Calu3 (cell line): ENCODE data around the gene PPIL1. TPM values are rescaled to one million over a fixed set of nuclear protein-coding genes. Genes with fewer than 3 reads are reported as not detected.

Experiments used
- BruUV-seq: library from RNA; stranded (reverse); fragments of 400-500 nt; replicated peaks from 2 replicates; lab custom pipeline; 2021; lab: Mats Ljungman, UMichigan
- CTCF ChIA-PET: fragments of 300-600 bp; sonication (Branson Sonifier 250); formaldehyde crosslinking; loops from one replicate; lab custom pipeline; 2022; ENCODE audit warnings: antibody characterized with exemption; lab: Charles Lee
- DNase-seq: peaks from one replicate; pipeline ENCODE4 v3.0.0; 2022
- H3K27ac Mint-ChIP-seq: one replicate; pipeline ENCODE4 v1.8.0; 2022; ENCODE audit warnings: mixed read lengths; ENCODE audit not compliant: unreplicated experiment
- H3K27me3 Mint-ChIP-seq: one replicate; pipeline ENCODE4 v1.8.0; 2022; ENCODE audit warnings: mixed read lengths; ENCODE audit not compliant: unreplicated experiment
- H3K36me3 Mint-ChIP-seq: one replicate; pipeline ENCODE4 v1.8.0; 2022; ENCODE audit warnings: mild to moderate bottlenecking, moderate library complexity, mixed read lengths; ENCODE audit not compliant: insufficient read depth, unreplicated experiment
- H3K4me1 Mint-ChIP-seq: one replicate; pipeline ENCODE4 v1.8.0; 2022; ENCODE audit warnings: mild to moderate bottlenecking, low read depth, mixed read lengths; ENCODE audit not compliant: unreplicated experiment
- H3K4me3 Mint-ChIP-seq: one replicate; pipeline ENCODE4 v1.8.0; 2022; ENCODE audit warnings: mild to moderate bottlenecking, low read depth, moderate library complexity, mixed read lengths; ENCODE audit not compliant: unreplicated experiment
- H3K9me3 Mint-ChIP-seq: one replicate; pipeline ENCODE4 v1.8.0; 2022; ENCODE audit warnings: low read depth, mixed read lengths; ENCODE audit not compliant: unreplicated experiment
- CTCF ChIP-seq: fragments of 200-600 bp; IDR thresholded peaks from one replicate; pipeline ENCODE4 v1.8.0; 2022; ENCODE audit warnings: antibody characterized with exemption; ENCODE audit not compliant: unreplicated experiment
- intact Hi-C: fragments of 100-400 bp; cut with micrococcal nuclease; formaldehyde crosslinking; loops from one replicate; pipeline ENCODE4 v1.10.0; 2022; ENCODE audit not compliant: unreplicated experiment
- total RNA-seq: library from RNA; stranded (reverse); gene quantifications from 2 replicates; pipeline ENCODE4 v1.2.3, GENCODE V29; 2022

PPIL1 gene
- total RNA-seq, 1 experiment from 2014 or later, result 64.4 TPM

- CTCF ChIA-PET, result no interaction called here
- H3K27me3 Mint-ChIP-seq, result peaks cover 63% of the 10 kb centered on the region
- intact Hi-C loops, result no loop called here
- H3K4me3 Mint-ChIP-seq, result no peak overlapping the region
- peaks cover 5% of the 10 kb centered on the region for H3K36me3 Mint-ChIP-seq
- no peak for DNase-seq
- H3K9me3 Mint-ChIP-seq, result no peaks in the 10 kb centered on the region
- H3K4me1 Mint-ChIP-seq, result no peaks in the 10 kb centered on the region
- BruUV-seq, result no TSS peak
- H3K27ac Mint-ChIP-seq, result no peak overlapping the region
- no peak for TF ChIP-seq CTCF
These were observed 32.8 kb downstream of the PPIL1 start for GRCh38 chr6:36841756-36842155.

GRCh38 chr6:36840432-36841403 is 33.9 kb downstream of the PPIL1 start:
- no TSS peak for BruUV-seq
- no peaks in the 10 kb centered on the region for H3K4me1 Mint-ChIP-seq
- DNase-seq, result no peak
- H3K4me3 Mint-ChIP-seq, result peak overlapping the region; percentile 56
- H3K9me3 Mint-ChIP-seq, result no peaks in the 10 kb centered on the region
- H3K27me3 Mint-ChIP-seq, result peaks cover 65% of the 10 kb centered on the region
- peaks cover 5% of the 10 kb centered on the region for H3K36me3 Mint-ChIP-seq
- intact Hi-C loops, result no loop called here
- TF ChIP-seq CTCF, result no peak
- H3K27ac Mint-ChIP-seq, result no peak overlapping the region
- CTCF ChIA-PET, result no interaction called here

- peak; percentile 67 for DNase-seq
- peak; percentile 63 for TF ChIP-seq CTCF
- BruUV-seq, result no TSS peak
- Mint-ChIP-seq H3K36me3 (peaks cover 5% of the 10 kb centered on the region), H3K27me3 (peaks cover 58% of the 10 kb centered on the region), H3K4me1 (no peaks in the 10 kb centered on the region), H3K27ac (no peak overlapping the region), H3K4me3 (peak overlapping the region; percentile 56), H3K9me3 (no peaks in the 10 kb centered on the region)
- CTCF ChIA-PET, result no interaction called here
- intact Hi-C loops, result no loop called here
These were observed 34.7 kb downstream of the PPIL1 start for GRCh38 chr6:36839749-36840431.

- no TSS peak for BruUV-seq
- no peak for TF ChIP-seq CTCF
- H3K36me3 Mint-ChIP-seq, result peaks cover 5% of the 10 kb centered on the region
These were observed 35.5 kb downstream of the PPIL1 start, which contains the start of gene CPNE5 for GRCh38 chr6:36838896-36839748. Gene CPNE5, minus strand, starts transcription at chr6:36839444. Its CDS starts 67 bp downstream, at chr6:36839377.

More at GRCh38 chr6:36838896-36839748, 35.5 kb downstream of the PPIL1 start, which contains the start of gene CPNE5:
- no peak for DNase-seq
- no peak within 1 kb of the TSS for H3K27ac Mint-ChIP-seq
- H3K4me1 Mint-ChIP-seq, result no peaks in the 10 kb centered on the region
- CTCF ChIA-PET, result no interaction called here
- H3K27me3 Mint-ChIP-seq, result peaks cover 57% of the 10 kb centered on the region
- H3K9me3 Mint-ChIP-seq, result no peaks in the 10 kb centered on the region
- intact Hi-C loops, result no loop called here
- peak within 1 kb of the TSS; percentile 56 for H3K4me3 Mint-ChIP-seq
